Measurements from ENCODE around the gene JAK1.
A peak's percentile ranks its signal among the peaks of the same experiment; 100 is the strongest.

The JAK1 gene

GRCh38 chr1:64864018-64864940 is 102.1 kb downstream of the JAK1 start:
- DNase-seq (ENCODE audit: low spot score), result peak; percentile 79

- DNase-seq (ENCODE audit: low spot score), result no peak
These were observed 104.7 kb downstream of the JAK1 start for GRCh38 chr1:64861611-64862010.

- no peak for DNase-seq (ENCODE audit: low spot score)
These were observed 109.0 kb downstream of the JAK1 start for GRCh38 chr1:64857347-64857746.

GRCh38 chr1:64856553-64856952 is 109.8 kb downstream of the JAK1 start:
- DNase-seq (ENCODE audit: low spot score), result no peak

GRCh38 chr1:64855557-64855956 is 110.8 kb downstream of the JAK1 start:
- DNase-seq (ENCODE audit: low spot score), result no peak

- no peak for DNase-seq (ENCODE audit: low spot score)
These were observed 111.7 kb downstream of the JAK1 start for GRCh38 chr1:64854674-64855073.

GRCh38 chr1:64851664-64852063 is 114.7 kb downstream of the JAK1 start:
- no peak for DNase-seq (ENCODE audit: low spot score)

- no peak for DNase-seq (ENCODE audit: low spot score)
These were observed 115.5 kb downstream of the JAK1 start for GRCh38 chr1:64850846-64851245.

GRCh38 chr1:64849942-64850341 is 116.4 kb downstream of the JAK1 start:
- DNase-seq (ENCODE audit: low spot score), result no peak

GRCh38 chr1:64848803-64849202 is 117.5 kb downstream of the JAK1 start:
- no peak for DNase-seq (ENCODE audit: low spot score)

GRCh38 chr1:64848136-64848535 is 118.2 kb downstream of the JAK1 start:
- no peak for DNase-seq (ENCODE audit: low spot score)

- no peak for DNase-seq (ENCODE audit: low spot score)
These were observed 118.7 kb downstream of the JAK1 start for GRCh38 chr1:64847666-64848065.

GRCh38 chr1:64846573-64847430 is 119.5 kb downstream of the JAK1 start:
- DNase-seq (ENCODE audit: low spot score), result no peak

- no peak for DNase-seq (ENCODE audit: low spot score)
These were observed 120.4 kb downstream of the JAK1 start for GRCh38 chr1:64845831-64846425.

GRCh38 chr1:64844609-64845008 is 121.7 kb downstream of the JAK1 start:
- DNase-seq (ENCODE audit: low spot score), result no peak

GRCh38 chr1:64844175-64844574 is 122.2 kb downstream of the JAK1 start:
- DNase-seq (ENCODE audit: low spot score), result no peak

GRCh38 chr1:64843675-64844074 is 122.7 kb downstream of the JAK1 start:
- no peak for DNase-seq (ENCODE audit: low spot score)

- no peak for DNase-seq (ENCODE audit: low spot score)
These were observed 124.1 kb downstream of the JAK1 start for GRCh38 chr1:64842224-64842623.

GRCh38 chr1:64841330-64842065 is 124.9 kb downstream of the JAK1 start:
- no peak for DNase-seq (ENCODE audit: low spot score)

- no peak for DNase-seq (ENCODE audit: low spot score)
These were observed 126.5 kb downstream of the JAK1 start for GRCh38 chr1:64839732-64840405.

GRCh38 chr1:64839261-64839660 is 127.1 kb downstream of the JAK1 start:
- DNase-seq (ENCODE audit: low spot score), result no peak

All from CD4-positive, alpha-beta T cell treated with Interleukin-2 at 100 ng/mL for 4 hours (primary cell).